ENCODE data around the gene ZAP70.

Gene ZAP70

DNA sequence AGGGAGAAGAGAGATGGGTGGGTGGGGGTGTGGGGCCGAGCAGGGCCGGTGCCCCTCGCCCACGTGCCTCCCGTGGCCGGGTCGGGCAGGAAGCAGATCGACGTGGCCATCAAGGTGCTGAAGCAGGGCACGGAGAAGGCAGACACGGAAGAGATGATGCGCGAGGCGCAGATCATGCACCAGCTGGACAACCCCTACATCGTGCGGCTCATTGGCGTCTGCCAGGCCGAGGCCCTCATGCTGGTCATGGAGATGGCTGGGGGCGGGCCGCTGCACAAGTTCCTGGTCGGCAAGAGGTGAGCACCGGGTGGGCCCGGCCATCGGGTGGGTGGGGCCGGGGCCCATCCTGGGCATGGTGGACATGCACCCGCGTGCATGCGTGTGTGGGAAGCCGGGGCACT, 21.8 kb downstream of the ZAP70 start:
- no peak for DNase-seq

GRCh38 chr2:97736185-97736584, 22.8 kb downstream of the ZAP70 start:
- no peak for DNase-seq

- no peak for DNase-seq
Measured at GRCh38 chr2:97736608-97737330, 23.4 kb downstream of the ZAP70 start.

DNA sequence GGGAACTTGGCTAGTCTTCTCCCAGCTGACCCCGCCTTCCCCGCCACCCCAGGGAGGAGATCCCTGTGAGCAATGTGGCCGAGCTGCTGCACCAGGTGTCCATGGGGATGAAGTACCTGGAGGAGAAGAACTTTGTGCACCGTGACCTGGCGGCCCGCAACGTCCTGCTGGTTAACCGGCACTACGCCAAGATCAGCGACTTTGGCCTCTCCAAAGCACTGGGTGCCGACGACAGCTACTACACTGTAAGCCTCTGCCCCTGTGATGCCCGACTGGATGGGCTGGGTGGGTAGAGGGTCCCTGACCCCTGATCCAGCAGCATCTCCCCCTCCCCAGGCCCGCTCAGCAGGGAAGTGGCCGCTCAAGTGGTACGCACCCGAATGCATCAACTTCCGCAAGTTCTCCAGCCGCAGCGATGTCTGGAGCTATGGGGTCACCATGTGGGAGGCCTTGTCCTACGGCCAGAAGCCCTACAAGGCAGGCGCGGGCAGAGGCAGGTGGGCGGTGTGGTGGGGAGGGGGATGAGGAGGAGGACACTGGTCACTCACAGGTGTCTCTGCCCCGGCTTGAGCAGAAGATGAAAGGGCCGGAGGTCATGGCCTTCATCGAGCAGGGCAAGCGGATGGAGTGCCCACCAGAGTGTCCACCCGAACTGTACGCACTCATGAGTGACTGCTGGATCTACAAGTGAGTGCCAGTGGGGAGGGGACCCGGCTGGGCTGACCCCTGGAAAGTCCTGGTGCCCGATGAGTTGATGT, 24.2 kb downstream of the ZAP70 start:
- DNase-seq = no peak

GRCh38 chr2:97738179-97739019, 25.0 kb downstream of the ZAP70 start:
- no peak for DNase-seq

DNA sequence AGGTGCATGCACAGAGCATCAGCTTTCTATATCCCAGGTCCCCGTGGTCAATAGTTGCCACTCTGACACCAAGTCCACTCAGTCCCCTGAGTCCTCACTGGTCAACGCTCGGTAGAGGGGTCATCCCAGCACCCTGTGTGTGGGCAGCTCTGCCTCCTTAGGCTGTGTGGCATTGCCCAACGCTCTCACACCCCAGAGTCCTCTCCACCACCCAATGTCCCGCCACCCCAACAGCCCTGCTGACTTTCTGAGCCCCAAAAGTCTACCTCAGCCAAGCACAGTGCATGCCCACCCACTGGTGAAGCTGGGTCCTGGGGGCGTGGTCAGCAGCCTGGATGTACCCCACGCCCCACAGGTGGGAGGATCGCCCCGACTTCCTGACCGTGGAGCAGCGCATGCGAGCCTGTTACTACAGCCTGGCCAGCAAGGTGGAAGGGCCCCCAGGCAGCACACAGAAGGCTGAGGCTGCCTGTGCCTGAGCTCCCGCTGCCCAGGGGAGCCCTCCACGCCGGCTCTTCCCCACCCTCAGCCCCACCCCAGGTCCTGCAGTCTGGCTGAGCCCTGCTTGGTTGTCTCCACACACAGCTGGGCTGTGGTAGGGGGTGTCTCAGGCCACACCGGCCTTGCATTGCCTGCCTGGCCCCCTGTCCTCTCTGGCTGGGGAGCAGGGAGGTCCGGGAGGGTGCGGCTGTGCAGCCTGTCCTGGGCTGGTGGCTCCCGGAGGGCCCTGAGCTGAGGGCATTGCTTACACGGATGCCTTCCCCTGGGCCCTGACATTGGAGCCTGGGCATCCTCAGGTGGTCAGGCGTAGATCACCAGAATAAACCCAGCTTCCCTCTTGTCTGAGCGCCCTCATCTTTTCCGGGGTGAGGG, 25.9 kb downstream of the ZAP70 start:
- no peak for DNase-seq

- no peak for DNase-seq
Measured at GRCh38 chr2:97739893-97740245, 26.5 kb downstream of the ZAP70 start.

- DNase-seq = peak; percentile 42
Measured at GRCh38 chr2:97740590-97741182, 27.3 kb downstream of the ZAP70 start.

DNA sequence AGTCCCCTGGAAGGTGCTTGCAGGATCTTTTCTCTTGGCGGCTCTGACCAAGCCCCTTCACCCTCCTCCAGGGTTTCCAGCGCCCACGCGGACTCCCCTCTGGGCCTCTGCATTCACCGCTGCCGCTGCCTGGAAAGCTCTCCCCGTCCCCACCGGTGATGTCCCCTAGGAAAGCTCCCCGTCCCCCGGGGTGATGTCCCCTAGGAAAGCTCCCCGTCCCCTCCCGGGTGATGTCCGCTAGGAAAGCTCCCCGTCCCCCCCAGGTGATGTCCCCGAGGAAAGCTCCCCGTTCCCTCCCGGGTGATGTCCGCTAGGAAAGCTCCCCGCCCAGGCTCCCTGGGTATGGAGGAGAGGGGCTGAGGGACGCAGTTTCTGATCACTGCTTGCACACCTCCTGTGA, 27.9 kb downstream of the ZAP70 start:
- no peak for DNase-seq

DNA sequence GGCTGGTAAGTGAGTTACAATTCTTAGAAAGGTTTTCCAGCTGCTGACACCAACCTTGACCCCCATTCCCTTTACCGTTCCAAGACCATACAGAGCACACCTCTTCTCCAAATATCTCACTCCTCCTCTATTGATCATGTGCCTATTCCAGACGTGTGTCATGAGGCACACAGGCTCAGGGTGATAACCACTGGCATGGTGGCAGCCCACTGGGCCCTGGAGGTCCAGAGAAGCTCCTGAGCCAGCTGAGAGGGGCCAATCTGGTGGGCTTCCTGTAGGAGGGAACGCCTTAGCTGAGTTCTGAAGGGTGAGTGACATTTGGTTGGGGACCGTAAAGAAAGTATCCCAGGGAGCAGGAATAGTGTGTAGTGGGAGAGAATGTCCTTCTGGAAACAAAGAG, 28.3 kb downstream of the ZAP70 start:
- no peak for DNase-seq

DNA sequence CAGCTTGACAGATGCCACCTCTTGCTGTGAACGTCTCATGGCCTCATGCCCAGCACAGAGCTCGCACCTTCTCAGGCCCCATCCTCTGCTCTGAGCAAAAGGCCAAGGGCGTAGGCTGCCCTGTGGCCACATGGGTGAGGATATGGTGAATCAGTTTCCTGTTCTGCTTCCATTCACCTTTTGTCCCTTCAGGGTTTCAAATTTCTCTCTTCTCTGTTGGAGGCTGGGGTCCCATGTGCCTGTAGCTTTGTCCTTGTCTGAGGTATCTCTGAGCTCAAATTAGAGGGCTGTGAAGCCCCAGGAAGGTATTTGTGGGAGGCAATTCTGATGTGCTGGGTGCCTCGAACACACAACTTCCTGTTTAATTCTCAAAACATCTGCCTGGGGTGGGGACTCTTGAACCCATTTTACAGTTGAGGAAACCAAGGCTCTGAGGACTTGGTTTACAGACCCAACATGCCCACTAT, 29.0 kb downstream of the ZAP70 start:
- DNase-seq = peak; percentile 35

DNA sequence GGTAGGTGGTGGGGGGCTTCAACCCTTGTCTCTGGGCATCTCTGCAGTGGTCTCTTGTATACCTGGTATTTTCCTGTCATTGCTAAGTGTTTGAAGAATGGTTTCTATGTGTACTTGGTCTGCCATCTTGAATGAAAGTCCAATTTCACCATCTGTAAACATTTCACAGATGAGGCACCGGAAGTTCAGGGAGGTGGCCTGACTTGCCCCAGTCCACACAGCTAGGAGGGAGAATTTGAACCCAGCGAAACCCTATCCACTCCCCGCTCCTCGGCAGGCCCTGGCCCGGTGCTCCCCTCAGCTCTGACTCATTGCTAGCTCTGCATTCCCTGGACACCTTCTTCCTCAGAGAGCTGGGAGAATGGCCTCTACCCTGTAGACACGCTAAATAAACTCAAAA, 30.5 kb downstream of the ZAP70 start:
- no peak for DNase-seq

DNA sequence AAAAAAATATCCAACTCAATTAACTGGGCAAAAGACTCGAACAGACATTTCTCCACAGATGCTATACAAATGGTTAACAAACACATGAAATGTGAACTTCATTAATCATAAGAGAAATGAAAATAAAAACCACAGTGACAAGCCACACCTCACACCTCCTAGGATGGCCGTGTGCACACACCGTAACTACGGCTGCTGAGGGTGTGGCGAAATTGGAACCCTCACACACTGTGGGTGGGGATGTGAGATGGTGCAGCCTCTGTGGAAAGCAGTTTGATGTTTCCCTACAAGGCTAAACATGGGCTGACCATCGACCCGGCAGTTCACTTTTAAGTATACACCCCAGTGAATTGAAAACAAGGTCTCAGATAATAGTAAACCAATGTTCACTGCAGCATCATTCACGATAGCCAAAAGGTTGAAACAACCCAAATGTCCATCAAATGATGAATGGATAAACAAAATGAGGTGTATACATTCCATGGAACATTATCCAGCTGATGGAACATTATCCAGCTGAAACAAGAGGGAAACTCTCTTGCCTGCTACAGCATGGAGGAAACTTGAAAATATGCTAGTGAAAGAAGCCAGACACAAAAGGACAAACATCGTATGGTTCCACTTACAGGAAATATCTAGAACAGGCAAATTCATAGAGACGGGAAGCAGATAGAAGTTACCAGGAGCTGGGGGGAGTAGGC, 32.2 kb downstream of the ZAP70 start:
- DNase-seq = peak; percentile 44

DNA sequence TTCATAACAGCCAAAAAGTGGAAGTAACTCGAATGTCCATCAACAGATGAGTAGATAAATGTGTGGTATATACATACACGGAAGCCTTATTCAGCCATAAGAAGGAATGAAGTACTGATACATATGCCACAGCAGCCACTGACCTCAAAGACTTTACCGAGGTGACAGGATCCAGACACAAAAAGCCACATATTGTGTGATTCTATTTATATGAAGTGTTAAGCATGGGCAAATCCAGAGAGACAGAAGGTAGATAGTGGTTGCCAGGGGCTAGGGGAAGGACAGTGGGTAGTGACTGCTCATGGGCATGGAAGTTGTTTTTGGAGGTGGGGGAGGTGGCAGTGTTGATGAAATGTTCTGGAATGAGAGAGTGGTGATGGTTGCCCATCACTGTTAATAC, 33.9 kb downstream of the ZAP70 start:
- DNase-seq = no peak

DNA sequence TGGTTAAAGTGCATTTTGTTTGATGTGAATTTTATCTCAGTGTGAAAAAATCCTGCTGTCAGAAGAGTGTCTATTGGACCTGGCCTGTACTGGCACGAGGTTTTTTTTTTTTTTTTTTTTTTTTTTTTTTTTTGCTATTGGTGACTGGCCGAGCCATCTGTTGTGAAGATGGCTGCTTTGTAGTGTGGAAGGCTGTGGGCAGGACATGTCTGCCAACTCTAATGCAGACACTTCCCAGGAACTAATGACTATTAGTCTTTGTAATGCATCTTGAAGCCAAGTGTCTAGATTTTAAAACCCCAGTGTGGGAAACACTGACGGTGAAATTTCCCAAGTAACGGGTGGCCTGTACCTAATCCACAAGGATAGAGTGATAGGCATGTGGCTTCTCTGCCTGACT, 34.3 kb downstream of the ZAP70 start:
- DNase-seq = no peak

DNA sequence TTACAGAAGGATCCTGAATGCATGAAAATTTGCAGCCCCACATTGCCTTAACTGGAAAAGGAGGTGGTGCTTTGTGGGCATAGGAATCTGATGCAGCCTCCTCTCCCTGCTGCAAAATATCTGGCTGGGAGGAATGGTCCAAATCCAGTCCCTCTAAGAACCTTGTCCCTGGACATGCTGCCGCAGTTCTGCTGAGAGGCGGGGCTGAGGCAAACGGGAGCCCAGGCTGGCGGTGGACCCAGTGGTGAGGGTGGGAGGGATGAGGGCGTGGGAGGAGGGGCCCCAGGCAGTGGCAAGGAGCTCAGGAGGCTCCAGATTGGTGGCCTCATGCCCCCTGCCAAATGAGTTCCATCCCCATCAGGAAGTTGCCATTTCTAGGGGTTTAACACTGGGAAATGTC, 36.2 kb downstream of the ZAP70 start:
- no peak for DNase-seq

- no peak for DNase-seq
Measured at GRCh38 chr2:97750017-97750416, 36.6 kb downstream of the ZAP70 start.

DNA sequence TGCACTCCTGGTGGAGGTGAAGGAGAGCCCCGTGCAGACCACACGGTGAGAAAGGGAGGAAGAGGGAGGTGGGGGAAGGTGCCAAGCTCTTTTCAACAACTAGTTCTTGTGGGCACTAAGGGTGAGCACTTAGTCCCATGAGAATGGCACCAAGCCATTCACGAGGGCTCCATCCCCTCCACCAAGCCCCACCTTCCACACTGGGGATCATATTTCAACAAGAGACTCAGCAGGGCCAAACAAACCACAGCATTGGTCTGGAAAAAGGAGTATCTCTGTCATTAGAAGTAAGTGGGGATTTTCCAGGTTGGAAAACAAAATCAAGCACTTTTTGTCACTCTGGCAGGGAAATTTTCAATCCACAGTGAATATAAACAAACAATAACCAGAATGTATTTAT, 38.4 kb downstream of the ZAP70 start:
- DNase-seq = no peak

GRCh38 chr2:97752342-97753334, 39.3 kb downstream of the ZAP70 start:
- DNase-seq = no peak

DNA sequence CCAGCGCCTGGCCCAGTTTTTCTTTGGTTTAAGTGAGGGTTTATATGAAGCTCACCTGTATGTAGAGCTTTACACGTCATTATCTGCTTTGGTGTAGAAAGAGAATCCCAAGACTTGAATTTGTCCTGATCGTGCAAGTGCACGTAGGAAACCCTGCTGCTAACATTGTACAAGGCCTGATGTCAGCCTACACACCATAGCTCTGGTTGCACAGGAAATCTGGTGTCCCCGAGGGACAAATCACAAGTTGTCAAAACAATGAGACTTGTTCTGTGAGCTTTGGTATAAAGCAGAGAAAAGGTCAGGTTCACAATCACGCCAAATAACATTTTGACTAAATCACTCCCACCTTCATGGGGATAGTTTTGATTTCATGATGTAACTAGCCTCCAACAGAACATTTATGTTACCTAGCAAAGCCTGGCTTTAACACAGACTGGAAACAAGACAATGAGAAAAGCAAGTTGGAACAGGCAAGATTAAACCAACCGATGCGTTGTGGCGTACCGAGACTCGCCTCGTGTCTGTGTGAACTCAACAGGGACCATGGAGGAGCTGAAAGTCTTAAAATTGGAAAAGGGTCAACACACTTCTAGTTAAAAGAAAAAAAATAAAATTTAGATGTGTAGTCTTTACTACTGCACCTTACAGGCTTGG, 41.4 kb downstream of the ZAP70 start:
- DNase-seq = no peak

Measured in CD4-positive, alpha-beta T cell treated with Interleukin-6 for 4 hours (primary cell).